GM12874 (cell line): ENCODE measurements around the gene CALHM4.

Source experiments
- TF ChIP-seq, protein P1 (sequence below): IDR thresholded peaks from 2 replicates; pipeline ENCODE4 v1.5.1; 2011; ENCODE audit warnings: low read depth, mild to moderate bottlenecking, control low read depth, low read length, moderate library complexity; ENCODE audit not compliant: insufficient read depth

Gene CALHM4

DNA sequence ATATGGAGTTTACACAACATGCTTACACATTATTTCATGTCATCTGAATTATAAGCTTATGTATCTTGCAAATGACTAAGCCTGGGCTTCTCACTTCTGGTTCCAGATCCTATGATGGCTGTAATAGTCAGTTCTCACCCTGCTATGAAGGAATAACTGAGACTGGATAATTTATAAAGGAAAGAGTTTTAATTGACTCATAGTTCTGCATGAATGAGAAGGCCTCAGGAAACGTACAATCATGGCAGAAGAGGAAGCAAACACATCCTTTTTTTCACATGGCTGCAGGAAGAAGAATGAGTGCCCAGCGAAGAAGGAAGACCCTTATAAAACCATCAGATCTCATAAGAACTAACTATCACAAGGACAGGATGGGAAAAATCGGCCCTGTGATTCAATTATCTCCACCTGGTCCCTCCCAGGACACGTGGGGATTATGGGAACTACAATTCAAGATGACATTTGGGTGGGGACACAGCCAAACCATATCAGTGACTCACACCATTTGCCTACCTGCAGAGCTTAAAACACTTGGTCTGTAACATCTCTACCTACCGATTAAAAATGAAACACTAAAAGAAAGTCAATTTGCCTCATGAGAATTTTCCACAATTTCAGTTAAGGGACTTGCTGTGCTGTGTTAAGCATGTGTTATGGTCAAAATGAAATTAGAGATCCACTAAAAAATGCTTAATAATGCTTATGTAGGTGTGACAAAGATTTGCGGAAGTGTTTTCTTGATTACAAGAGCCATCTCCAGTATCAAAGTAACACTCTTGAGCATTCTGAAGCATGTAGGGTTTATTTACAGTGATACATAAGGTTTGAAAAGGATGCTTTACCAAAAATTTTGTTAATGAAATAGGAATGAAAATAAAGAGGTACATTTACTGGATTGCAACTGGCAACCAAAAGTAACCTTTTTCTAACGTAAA lies 15.5 kb downstream of the CALHM4 start:
- TF ChIP-seq, protein P1, sequence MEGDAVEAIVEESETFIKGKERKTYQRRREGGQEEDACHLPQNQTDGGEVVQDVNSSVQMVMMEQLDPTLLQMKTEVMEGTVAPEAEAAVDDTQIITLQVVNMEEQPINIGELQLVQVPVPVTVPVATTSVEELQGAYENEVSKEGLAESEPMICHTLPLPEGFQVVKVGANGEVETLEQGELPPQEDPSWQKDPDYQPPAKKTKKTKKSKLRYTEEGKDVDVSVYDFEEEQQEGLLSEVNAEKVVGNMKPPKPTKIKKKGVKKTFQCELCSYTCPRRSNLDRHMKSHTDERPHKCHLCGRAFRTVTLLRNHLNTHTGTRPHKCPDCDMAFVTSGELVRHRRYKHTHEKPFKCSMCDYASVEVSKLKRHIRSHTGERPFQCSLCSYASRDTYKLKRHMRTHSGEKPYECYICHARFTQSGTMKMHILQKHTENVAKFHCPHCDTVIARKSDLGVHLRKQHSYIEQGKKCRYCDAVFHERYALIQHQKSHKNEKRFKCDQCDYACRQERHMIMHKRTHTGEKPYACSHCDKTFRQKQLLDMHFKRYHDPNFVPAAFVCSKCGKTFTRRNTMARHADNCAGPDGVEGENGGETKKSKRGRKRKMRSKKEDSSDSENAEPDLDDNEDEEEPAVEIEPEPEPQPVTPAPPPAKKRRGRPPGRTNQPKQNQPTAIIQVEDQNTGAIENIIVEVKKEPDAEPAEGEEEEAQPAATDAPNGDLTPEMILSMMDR: no peak

DNA sequence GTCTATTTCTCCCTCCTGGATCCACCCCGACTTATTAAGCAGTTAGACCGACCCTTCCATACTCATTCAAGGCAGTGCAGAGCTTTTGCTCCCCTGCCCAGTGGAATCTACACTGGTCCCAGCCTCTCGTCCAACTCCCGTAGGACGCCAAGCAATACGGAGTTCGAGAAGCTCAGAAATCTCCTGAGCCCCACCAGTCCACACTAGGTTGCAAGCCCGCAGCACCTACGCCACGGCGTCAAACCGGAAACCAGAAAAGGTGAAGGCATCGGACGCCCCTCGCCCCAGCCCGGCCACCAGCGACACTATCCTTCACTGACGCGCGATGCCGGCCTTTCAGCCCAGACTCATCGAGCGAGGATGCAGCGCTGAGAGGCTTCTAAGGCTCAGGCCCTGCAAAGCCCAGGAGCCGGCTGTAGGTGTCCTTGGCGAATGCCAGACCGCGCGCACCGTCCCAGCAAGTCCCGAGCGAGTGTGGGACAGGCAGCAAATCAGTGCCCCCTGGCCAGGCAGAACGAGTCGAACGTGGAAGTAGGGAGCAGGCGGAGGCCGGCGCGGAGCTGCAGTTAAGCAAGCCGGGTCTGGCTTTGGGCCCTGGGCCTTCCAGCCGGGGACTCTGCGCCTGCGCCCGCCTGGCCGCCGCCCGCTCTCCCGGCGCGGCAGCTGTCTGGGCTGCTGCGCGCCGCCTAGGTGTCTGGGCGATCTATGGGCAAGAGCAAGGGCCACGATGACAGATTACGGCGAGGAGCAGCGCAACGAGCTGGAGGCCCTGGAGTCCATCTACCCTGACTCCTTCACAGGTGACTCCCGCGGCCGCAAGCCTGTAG lies 17.5 kb downstream of the CALHM4 start, which contains the start of gene RWDD1:
Gene RWDD1 (plus strand): TSS at position 649 of the 827 bp plus-strand sequence. CDS start 79 bp downstream, at position 728.
- TF ChIP-seq, protein P1: peak; percentile 29

DNA sequence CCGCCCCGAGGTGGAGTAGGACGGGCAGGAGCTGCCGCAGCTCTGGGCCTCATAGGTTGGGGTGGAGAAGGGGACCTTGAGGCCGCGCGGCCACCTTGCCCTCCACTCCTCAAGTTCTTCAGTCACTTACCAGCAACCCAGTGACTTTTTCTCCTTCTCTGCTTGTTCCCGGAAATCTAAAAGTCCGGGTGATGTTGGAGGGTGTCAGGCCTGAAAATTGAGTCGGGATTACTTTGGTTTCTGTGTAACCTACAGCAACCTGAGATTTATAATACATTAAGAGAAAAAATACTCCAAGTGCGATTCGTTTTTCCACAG lies 18.1 kb downstream of the CALHM4 start:
- TF ChIP-seq, protein P1: no peak

DNA sequence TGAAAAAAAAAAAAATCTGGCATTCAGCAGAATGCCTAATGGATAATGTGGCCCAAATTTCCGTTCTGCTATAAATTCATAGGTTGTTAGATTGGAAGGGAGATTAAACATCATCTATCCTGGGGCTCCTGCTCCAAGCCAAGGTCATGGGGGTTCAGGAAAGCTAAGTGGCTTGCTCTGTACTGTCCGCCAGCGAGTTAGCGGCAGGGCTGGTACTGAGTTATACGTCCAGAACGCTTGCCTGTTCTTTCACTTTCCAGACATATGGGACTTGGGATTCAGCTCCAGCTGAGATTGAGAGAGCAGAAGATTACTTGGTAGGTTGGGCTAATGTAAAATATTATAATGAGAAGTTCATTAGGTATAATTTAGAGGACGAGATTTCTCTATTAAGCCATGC lies 18.6 kb downstream of the CALHM4 start:
- TF ChIP-seq, protein P1: no peak

DNA sequence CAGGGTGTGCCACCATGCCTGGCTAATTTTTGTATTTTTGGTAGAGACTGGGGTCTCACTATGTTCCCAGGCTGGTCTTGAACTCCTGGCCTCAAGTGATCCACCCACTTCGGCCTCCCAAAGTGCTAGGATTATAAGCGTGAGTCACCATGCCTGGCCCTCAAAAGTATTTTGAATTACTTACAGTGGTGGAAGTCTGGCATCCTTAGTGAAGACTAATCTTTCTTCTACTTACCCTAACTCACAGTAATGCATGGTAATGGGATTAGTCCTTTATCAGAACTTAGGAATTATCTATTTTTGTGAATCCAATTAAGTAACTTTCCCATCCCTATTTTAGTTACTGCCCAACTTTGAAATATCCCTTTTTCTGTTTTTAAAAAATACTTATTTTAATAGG lies 21.7 kb downstream of the CALHM4 start:
- TF ChIP-seq, protein P1: no peak

DNA sequence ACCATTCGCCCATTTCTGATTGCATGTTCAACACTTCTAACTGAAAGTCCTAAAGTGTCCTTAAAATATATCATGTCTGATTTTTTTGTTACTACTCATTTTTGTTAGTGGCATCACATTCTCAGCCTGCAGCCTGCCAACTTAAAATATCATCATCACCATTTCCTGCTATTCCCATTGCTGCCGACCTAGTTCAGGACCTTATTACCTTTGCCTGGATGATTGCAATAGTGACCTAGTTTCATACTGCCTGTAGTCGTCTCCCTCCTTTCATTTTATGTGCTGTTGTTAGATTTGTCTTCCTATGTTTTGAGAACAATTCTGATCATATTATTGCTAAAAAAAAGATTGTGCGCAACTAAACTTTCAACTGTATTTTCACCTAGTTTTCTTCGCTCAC lies 23.9 kb downstream of the CALHM4 start:
- TF ChIP-seq, protein P1: no peak

DNA sequence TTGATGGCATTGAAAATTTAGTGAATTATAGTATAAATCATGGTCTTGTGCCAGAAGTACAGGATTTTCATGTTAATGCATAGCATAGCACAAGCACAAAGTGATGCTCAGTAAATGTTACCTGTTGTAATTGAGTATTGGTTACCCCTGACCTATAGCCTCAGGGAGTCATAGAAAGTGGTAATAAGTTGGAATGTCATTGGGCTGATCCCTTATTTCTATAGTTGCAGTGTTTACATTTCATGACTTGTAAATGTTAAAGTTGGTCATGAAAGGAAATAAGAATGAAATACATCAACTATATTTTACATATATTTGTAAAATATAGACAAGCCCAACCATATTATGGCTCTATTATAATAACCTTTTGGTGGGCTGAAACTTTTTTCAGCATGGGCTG lies 24.8 kb downstream of the CALHM4 start:
- TF ChIP-seq, protein P1: no peak
